ENCODE results near the gene TM2D3. TPM values are rescaled to one million over a fixed set of nuclear protein-coding genes. Genes with fewer than 3 reads are reported as not detected.

TM2D3 gene
- total and polyA plus RNA-seq, 7 donors: 30.4 to 69.6 (median 42.4) TPM

DNA sequence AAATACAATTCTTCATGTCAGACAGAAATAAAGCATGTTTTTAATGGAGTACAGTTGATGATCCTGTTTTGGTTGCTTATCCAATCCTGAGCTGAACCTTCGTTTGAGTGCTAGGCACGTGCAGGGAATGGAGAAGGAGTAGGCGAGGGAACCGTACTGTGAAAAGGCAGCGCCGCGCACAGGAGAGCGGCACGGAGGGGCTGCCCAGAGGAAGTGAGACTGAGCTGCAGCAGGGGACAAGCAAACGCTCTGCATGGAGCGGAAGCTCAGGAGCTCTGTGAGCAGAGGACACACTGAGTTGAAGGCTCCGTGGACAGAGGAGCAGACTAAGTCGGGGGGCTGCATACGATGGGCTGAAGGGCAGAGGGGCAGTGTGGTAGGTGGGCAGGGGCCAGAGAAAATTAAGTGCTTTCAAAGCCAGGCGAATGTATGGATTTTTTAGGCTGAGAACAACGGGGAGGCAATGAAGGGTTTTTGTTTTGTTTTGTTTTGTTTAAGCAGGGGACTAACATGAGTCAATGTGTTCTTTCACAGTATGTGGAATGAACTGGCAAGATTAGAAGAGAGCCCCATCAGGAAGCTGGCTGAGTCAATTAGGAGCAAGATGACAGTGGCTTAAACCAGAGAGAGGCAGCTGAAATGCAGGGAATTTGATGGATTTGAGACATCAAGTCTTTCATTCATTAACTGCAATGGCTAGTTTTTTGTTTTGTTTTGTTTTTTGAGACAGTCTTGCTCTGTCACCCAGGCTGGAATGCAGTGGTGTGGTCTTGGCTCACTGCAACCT lies 23.8 kb upstream of the TM2D3 start:
- Histone ChIP-seq H3K27me3 (ENCODE audit: insufficient read depth in 3 of 3, low read length in 2 of 3) (no peaks in the 10 kb centered on the region), H3K36me3 (ENCODE audit: insufficient read depth in 1 of 2, low read depth in 1 of 2) (peaks cover 2 to 72% of the 10 kb centered on the region in 2 donors), H3K9me3 (no peaks in the 10 kb centered on the region), H3K4me1 (no peaks in the 10 kb centered on the region), H3K27ac (no peak overlapping the region), H3K4me3 (no peak overlapping the region)
- TF ChIP-seq, protein P1, sequence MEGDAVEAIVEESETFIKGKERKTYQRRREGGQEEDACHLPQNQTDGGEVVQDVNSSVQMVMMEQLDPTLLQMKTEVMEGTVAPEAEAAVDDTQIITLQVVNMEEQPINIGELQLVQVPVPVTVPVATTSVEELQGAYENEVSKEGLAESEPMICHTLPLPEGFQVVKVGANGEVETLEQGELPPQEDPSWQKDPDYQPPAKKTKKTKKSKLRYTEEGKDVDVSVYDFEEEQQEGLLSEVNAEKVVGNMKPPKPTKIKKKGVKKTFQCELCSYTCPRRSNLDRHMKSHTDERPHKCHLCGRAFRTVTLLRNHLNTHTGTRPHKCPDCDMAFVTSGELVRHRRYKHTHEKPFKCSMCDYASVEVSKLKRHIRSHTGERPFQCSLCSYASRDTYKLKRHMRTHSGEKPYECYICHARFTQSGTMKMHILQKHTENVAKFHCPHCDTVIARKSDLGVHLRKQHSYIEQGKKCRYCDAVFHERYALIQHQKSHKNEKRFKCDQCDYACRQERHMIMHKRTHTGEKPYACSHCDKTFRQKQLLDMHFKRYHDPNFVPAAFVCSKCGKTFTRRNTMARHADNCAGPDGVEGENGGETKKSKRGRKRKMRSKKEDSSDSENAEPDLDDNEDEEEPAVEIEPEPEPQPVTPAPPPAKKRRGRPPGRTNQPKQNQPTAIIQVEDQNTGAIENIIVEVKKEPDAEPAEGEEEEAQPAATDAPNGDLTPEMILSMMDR (IDR thresholded peaks at IDR 0.05): no peak
- no peak for ATAC-seq
- WGBS, 3 donors: 81 to 83% (median 81%) methylated on average over 16 of the region's 16 CpGs
- intact Hi-C loops (cut with DNase I): no loop called here
- no peak for DNase-seq

- DNase-seq (no peak), ATAC-seq (no peak)
- intact Hi-C loops (cut with DNase I): no loop called here
- peaks cover 2 to 75% of the 10 kb centered on the region in 2 donors for H3K36me3 ChIP-seq (ENCODE audit: insufficient read depth in 1 of 2, low read depth in 1 of 2)
- H3K4me1 ChIP-seq: no peaks in the 10 kb centered on the region
- TF ChIP-seq, protein P1 (IDR thresholded peaks at IDR 0.05): no peak
- H3K4me3 ChIP-seq: no peak overlapping the region
- H3K9me3 ChIP-seq: no peaks in the 10 kb centered on the region
- H3K27me3 ChIP-seq (ENCODE audit: insufficient read depth in 3 of 3, low read length in 2 of 3): no peaks in the 10 kb centered on the region
- 87 to 93% (median 92%) methylated on average over 5 of the region's 5 CpGs for WGBS, 3 donors
- H3K27ac ChIP-seq: no peak overlapping the region
Measured at GRCh38 chr15:101675015-101675414, 22.8 kb upstream of the TM2D3 start.

DNA sequence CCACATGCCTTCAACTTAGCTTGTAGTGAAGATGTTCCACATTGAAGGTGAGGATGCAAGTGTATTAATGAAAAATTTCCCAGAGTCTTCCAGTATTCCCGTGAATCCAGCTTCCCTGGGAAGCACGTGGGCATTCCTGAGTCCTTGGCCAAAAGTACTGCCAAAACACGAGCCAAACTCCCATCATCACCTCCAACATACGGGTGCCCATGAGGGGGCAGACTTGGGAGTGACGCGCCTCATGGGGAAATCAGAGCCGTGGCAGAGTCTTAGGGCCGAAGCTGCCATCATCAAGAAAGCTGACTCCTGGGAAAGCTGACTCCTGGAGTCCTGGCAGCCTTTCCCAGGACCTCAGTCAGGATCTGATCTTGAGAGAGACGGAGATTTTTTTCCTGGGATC lies 20.1 kb upstream of the TM2D3 start:
- H3K4me3 ChIP-seq: no peak overlapping the region
- TF ChIP-seq, protein P1 (IDR thresholded peaks at IDR 0.05): no peak
- no peaks in the 10 kb centered on the region for H3K27me3 ChIP-seq (ENCODE audit: insufficient read depth in 3 of 3, low read length in 2 of 3)
- ATAC-seq (peak in 2 of 4 donors; percentile 46 to 82), DNase-seq (no peak)
- H3K9me3 ChIP-seq: no peaks in the 10 kb centered on the region
- peaks cover 2 to 91% of the 10 kb centered on the region in 2 donors for H3K36me3 ChIP-seq (ENCODE audit: insufficient read depth in 1 of 2, low read depth in 1 of 2)
- WGBS, 3 donors: 46 to 72% (median 50%) methylated on average over 9 of the region's 9 CpGs
- no peaks in the 10 kb centered on the region for H3K4me1 ChIP-seq
- intact Hi-C loops (cut with DNase I): no loop called here
- H3K27ac ChIP-seq: no peak overlapping the region

GRCh38 chr15:101669744-101670143 lies 17.6 kb upstream of the TM2D3 start:
- no peak for ATAC-seq
- H3K36me3 ChIP-seq (ENCODE audit: insufficient read depth in 1 of 2, low read depth in 1 of 2): peaks cover 0 to 75% of the 10 kb centered on the region in 2 donors
- H3K4me3 ChIP-seq: no peak overlapping the region
- TF ChIP-seq, protein P1 (IDR thresholded peaks at IDR 0.05): no peak
- no peaks in the 10 kb centered on the region for H3K4me1 ChIP-seq
- intact Hi-C loops (cut with DNase I): no loop called here
- no peak overlapping the region for H3K27ac ChIP-seq
- H3K9me3 ChIP-seq: no peaks in the 10 kb centered on the region
- WGBS, 3 donors: 92 to 96% (median 94%) methylated on average over 3 of the region's 3 CpGs
- no peaks in the 10 kb centered on the region for H3K27me3 ChIP-seq (ENCODE audit: insufficient read depth in 3 of 3, low read length in 2 of 3)
- DNase-seq: no peak

All from psoas muscle (tissue), 8 donors.